Natural killer cell (primary cell): ENCODE measurements around the gene SUMO3. TPM values are rescaled to one million over a fixed set of nuclear protein-coding genes. Genes with fewer than 3 reads are reported as not detected.

ENCODE experiments used
- ATAC-seq, 3 donors: fragments of 150-1000 bp in 2 of 3; fragments of 200-7000 bp in 1 of 3; cut with Tn5 transposase; 1 replicate in 1 of 3; 2 replicates in 2 of 3; pipeline ENCODE4 v1.10.0; 2021; ENCODE audit warnings: mild to moderate bottlenecking in 2 of 3, moderate library complexity in 2 of 3
- DNase-seq, 2 donors: peaks; one replicate each; pipeline versions ENCODE4 v3.0.0 to v3.0.0-alpha.2; 2013 to 2021; ENCODE audit warnings: mixed read lengths in 1 of 2
- H3K27ac ChIP-seq: one replicate; pipeline ENCODE4 v1.5.1; 2013; ENCODE audit warnings: mild to moderate bottlenecking, low read length
- H3K27me3 ChIP-seq: one replicate; pipeline ENCODE4 v1.6.1; 2013; ENCODE audit warnings: low read length; ENCODE audit not compliant: control insufficient read depth, insufficient read depth
- H3K36me3 ChIP-seq: one replicate; pipeline ENCODE4 v1.6.1; 2013; ENCODE audit warnings: low read length; ENCODE audit not compliant: control insufficient read depth, insufficient read depth
- H3K4me1 ChIP-seq: one replicate; pipeline ENCODE4 v1.6.1; 2013; ENCODE audit warnings: low read length; ENCODE audit not compliant: control insufficient read depth, insufficient read depth
- H3K4me3 ChIP-seq: one replicate; pipeline ENCODE4 v1.5.1; 2013; ENCODE audit warnings: low read length
- H3K9me3 ChIP-seq: one replicate; pipeline ENCODE4 v1.6.1; 2013; ENCODE audit warnings: low read length; ENCODE audit not compliant: control insufficient read depth, insufficient read depth
- H3K27ac Mint-ChIP-seq, 2 donors: one replicate each; pipeline ENCODE4 v1.8.0; 2022; ENCODE audit warnings: mild to moderate bottlenecking in 2 of 2, mixed read lengths in 2 of 2, moderate library complexity in 1 of 2
- H3K27me3 Mint-ChIP-seq, 2 donors: one replicate each; pipeline ENCODE4 v1.8.0; 2022; ENCODE audit warnings: low read depth in 2 of 2, mixed read lengths in 2 of 2
- H3K36me3 Mint-ChIP-seq: one replicate; pipeline ENCODE4 v1.8.0; 2022; ENCODE audit warnings: mixed read lengths
- H3K4me1 Mint-ChIP-seq, 2 donors: one replicate each; pipeline ENCODE4 v1.8.0; 2022; ENCODE audit warnings: mixed read lengths in 2 of 2
- H3K4me3 Mint-ChIP-seq: one replicate; pipeline ENCODE4 v1.8.0; 2022; ENCODE audit warnings: mild to moderate bottlenecking, moderate library complexity, mixed read lengths
- H3K9me3 Mint-ChIP-seq, 2 donors: one replicate each; pipeline ENCODE4 v1.8.0; 2022; ENCODE audit warnings: mixed read lengths in 2 of 2
- CTCF ChIP-seq: fragments of 200-600 bp; IDR thresholded peaks from one replicate; pipeline ENCODE4 v1.8.0; 2022; ENCODE audit warnings: antibody characterized with exemption
- WGBS: methylation state at CpG from one replicate; pipeline ENCODE4 v1.1.7; 2013; ENCODE audit warnings: missing lambda C conversion rate; ENCODE audit not compliant: insufficient coverage; 5-methylcytosine and 5-hydroxymethylcytosine counted together
- intact Hi-C: fragments of 100-400 bp; cut with micrococcal nuclease; formaldehyde crosslinking; loops from one replicate; pipeline ENCODE4 v1.14.2; 2022
- total RNA-seq, 4 donors: library from RNA; stranded (reverse); fragments of 120-200 nt in 1 of 4; gene quantifications; one replicate each; pipeline versions ENCODE4 v1.2.3 to v1.2.4, GENCODE V29; 2013 to 2022

Gene SUMO3
- total RNA-seq, 3 donors from 2014 or later (not counting 1 experiment from before 2014, with no cell fraction given): 64.0 to 70.1 (median 65.2) TPM

- Histone ChIP-seq H3K36me3 (no peaks in the 10 kb centered on the region), H3K4me3 (no peak overlapping the region), H3K27me3 (no peaks in the 10 kb centered on the region), H3K9me3 (no peaks in the 10 kb centered on the region), H3K4me1 (no peaks in the 10 kb centered on the region), H3K27ac (no peak overlapping the region)
- Mint-ChIP-seq H3K4me3 (no peak overlapping the region), H3K27ac (no peak overlapping the region), H3K36me3 (no peaks in the 10 kb centered on the region), H3K4me1 (no peaks in the 10 kb centered on the region), H3K9me3 (no peaks in the 10 kb centered on the region), H3K27me3 (peaks cover 0 to 3% of the 10 kb centered on the region in 2 donors)
- ATAC-seq: no peak
- DNase-seq: no peak
- 89% methylated on average over 37 of the region's 37 CpGs for WGBS
- intact Hi-C loops: no loop called here
- TF ChIP-seq CTCF: no peak
These were observed 19.0 kb upstream of the SUMO3 start for GRCh38 chr21:44836666-44837471.

- no peaks in the 10 kb centered on the region for H3K27me3 ChIP-seq
- peaks cover 0 to 1% of the 10 kb centered on the region in 2 donors for H3K4me1 Mint-ChIP-seq
- H3K27me3 Mint-ChIP-seq: peaks cover 0 to 3% of the 10 kb centered on the region in 2 donors
These were observed 18.4 kb upstream of the SUMO3 start for GRCh38 chr21:44836349-44836665.

GRCh38 chr21:44835647-44835973 lies 17.7 kb upstream of the SUMO3 start:
- WGBS: 88% methylated on average over 5 of the region's 8 CpGs
- Mint-ChIP-seq H3K9me3 (no peaks in the 10 kb centered on the region), H3K4me3 (no peak overlapping the region)

More at GRCh38 chr21:44836349-44836665, 18.4 kb upstream of the SUMO3 start:
- WGBS: 98% methylated on average over 3 of the region's 3 CpGs
- intact Hi-C loops: no loop called here
- H3K9me3 Mint-ChIP-seq: no peaks in the 10 kb centered on the region
- Histone ChIP-seq H3K9me3 (no peaks in the 10 kb centered on the region), H3K4me1 (no peaks in the 10 kb centered on the region), H3K4me3 (no peak overlapping the region), H3K36me3 (no peaks in the 10 kb centered on the region), H3K27ac (no peak overlapping the region)
- ATAC-seq (no peak), DNase-seq (no peak)
- H3K27ac Mint-ChIP-seq: no peak overlapping the region
- H3K36me3 Mint-ChIP-seq: no peaks in the 10 kb centered on the region
- H3K4me3 Mint-ChIP-seq: no peak overlapping the region
- no peak for TF ChIP-seq CTCF

More at GRCh38 chr21:44835647-44835973, 17.7 kb upstream of the SUMO3 start:
- Histone ChIP-seq H3K27me3 (no peaks in the 10 kb centered on the region), H3K27ac (no peak overlapping the region), H3K9me3 (no peaks in the 10 kb centered on the region), H3K36me3 (no peaks in the 10 kb centered on the region), H3K4me3 (no peak overlapping the region), H3K4me1 (no peaks in the 10 kb centered on the region)
- ATAC-seq: no peak
- no peak overlapping the region for H3K27ac Mint-ChIP-seq
- H3K4me1 Mint-ChIP-seq: peaks cover 0 to 8% of the 10 kb centered on the region in 2 donors
- H3K27me3 Mint-ChIP-seq: peaks cover 0 to 3% of the 10 kb centered on the region in 2 donors
- intact Hi-C loops: no loop called here
- TF ChIP-seq CTCF: no peak
- no peaks in the 10 kb centered on the region for H3K36me3 Mint-ChIP-seq
- DNase-seq: no peak
